ENCODE data around the gene FAM229A.

FAM229A gene

GRCh38 chr1:32346532-32347157, 15.6 kb downstream of the FAM229A start:
- no peak for DNase-seq

DNA sequence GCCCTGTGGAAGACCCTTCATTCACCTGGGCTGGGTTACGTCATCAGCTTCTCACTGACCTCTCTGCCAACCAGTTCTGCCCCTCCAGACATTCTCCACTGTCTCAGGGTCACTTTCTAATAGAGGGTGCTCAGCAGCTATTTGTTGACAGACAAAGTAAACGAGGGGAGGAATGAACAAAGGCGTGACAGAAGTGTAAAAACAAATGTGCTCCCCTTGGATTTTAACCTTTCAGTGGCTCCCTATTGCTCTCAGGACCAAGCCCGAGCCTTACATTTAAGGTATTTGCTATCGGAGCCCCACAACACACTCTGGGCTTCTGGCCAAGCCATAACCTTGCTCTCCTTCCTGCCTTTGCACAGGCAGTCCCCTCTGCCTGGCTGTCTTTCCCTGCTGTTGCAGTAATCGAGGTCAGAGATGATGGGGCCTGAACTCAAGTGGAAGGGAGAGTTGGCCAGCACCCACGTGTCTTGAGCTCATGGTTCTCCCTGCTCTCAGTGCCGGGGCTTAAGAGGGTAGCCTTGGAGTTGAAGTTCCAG, 16.9 kb downstream of the FAM229A start:
- DNase-seq, result no peak

DNA sequence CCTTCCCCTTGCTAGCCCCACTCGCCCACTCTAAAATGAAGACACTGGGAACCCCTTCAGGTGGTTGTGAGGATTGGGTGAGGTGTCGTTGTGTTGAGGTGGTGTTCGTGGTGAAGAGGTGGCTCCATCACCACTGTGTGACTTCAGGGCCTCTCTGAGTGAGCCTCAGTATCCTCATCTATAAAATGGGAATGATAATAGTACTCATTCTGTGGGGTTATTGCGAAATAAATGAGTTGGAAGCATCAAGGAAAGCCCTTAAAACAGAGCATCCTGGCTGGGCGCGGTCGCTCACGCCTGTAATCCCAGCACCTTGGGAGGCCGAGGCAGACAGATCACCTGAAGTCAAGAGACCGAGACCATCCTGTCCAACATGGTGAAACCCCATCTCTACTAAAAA, 19.6 kb downstream of the FAM229A start:
- DNase-seq, result no peak

DNA sequence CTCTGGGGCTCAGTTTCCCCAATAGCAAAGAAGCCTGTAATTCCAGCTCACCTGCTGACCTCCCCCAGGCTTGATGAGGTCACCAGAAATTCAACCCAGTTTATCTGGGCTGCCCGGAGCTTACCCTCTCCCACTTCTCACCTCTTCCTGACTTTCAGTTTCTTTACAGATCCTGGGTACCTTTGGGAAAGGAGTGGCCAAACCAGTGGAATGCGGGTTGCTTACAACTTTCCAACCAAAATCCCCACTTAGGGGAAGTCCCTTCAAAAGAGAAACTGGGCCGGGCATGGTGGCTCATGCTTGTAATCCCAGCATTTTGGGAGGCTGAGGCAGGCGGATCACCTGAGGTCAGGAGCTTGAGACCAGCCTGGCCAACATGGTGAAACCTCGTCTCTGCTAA, 20.3 kb downstream of the FAM229A start:
- no peak for DNase-seq

- DNase-seq, result no peak
Observed at GRCh38 chr1:32341186-32341757, 21.0 kb downstream of the FAM229A start.

GRCh38 chr1:32339363-32339978, 22.8 kb downstream of the FAM229A start:
- no peak for DNase-seq

DNA sequence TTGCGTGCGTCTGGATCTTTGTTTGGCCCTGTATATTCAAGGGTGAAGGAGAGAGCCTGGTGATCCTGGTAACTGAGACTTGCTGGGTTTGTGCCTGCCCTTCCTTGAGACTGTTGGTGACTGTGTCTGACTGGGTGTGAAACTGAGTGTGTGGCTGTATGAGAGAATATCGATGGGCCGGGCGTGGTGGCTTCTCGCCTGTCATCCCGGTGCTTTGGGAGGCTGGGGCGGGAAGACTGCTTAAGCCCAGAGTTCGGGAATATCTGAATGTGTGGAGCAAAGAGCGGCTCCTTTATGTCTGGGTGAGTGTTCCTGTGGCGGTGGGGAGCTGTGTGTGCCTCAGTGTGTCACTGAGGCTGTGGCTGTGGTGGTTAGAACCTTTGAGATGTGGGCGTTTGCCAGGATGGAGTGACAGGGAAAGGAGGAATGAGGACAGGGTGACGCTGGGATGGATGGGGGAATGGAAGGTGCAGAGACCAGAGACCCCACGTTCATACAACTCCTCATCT, 23.6 kb downstream of the FAM229A start:
- DNase-seq, result no peak

DNA sequence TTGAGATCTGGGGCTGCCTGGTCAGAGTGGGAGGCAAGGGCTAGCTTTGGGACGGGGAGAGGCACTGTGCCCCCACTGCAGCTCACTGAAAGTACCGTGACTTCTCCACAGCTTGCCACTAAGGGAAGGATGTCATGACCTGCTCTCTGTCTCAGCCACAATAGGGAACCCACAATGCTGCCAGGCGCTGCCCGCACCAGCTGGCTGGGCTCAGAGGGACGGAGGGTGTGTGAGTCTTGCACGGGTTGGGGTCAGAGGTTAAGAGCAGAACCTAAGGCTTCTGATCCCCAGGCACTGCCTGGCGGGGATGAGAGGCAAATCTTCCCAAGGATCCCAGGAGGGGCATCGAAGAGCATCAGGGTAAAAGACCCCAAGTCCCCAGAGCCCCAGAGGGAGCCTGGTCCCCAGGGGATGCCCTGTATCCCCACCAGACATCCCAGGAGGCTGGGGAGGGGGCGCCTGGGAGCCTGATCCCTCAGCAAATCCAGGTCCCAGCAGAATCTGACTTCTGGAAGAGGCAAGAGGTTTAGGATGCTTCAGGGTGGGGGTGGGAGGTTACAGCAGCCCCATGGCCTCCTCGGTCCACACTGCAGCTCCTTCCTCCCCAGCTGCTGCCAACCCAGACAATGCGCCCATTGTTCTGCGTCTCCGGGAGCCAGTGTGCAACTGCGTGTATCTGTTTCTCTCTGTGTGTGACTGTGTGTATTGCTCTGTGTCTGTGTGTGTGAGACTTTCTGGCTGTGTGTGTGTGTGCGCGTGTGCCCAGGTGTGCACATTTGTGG, 24.2 kb downstream of the FAM229A start:
- no peak for DNase-seq

GRCh38 chr1:32336963-32337675, 25.2 kb downstream of the FAM229A start:
- DNase-seq, result peak; percentile 45

GRCh38 chr1:32336591-32336932, 25.7 kb downstream of the FAM229A start:
- DNase-seq, result no peak

DNA sequence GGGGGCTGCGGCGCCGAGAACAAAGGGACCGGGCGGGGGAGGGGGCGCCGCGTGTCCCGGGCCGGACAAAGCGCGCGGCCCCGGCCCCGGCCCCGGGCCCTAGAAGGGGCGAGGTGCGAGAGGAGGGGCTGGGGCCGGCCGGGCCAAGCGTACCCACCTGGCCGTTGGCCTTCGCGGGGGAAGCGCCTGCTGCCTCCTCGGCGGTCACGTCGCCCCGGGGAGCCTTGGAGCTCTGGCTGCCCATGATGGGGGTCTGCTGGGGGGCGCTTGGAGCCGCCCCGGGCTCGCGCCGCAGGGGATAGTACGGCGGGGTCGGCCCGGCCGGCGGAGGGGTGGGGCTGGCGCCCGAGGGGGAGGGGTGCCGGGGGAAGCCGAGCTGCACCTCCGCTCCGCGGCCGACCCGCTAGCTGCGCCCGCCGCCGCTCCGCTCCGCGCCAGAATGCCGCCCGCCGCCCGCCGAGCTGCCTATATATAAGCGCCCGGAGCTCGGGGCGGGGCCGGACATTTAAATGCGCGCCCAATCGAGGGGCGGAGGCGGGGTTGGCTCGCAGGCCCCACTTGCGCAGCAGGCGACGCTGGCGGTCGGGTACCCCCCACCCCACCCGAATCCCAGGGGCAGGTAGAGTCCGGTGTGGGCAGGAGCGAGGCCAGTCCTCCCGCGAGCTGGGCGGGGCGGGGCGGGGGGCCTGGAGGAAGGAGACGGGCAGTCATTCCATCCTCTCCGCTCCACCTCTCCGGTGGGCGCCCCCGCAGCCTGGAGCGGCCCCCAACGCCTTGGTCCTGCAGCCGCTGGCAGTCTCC, 26.3 kb downstream of the FAM229A start, which contains the start of gene MARCKSL1:
TSS of gene MARCKSL1 (minus strand) at position 444 of the 801 bp plus-strand sequence. CDS start at position 244, 200 bp downstream.
- DNase-seq, result peak; percentile 89

- no peak for DNase-seq
Observed at GRCh38 chr1:32335535-32335789, 26.8 kb downstream of the FAM229A start.

DNA sequence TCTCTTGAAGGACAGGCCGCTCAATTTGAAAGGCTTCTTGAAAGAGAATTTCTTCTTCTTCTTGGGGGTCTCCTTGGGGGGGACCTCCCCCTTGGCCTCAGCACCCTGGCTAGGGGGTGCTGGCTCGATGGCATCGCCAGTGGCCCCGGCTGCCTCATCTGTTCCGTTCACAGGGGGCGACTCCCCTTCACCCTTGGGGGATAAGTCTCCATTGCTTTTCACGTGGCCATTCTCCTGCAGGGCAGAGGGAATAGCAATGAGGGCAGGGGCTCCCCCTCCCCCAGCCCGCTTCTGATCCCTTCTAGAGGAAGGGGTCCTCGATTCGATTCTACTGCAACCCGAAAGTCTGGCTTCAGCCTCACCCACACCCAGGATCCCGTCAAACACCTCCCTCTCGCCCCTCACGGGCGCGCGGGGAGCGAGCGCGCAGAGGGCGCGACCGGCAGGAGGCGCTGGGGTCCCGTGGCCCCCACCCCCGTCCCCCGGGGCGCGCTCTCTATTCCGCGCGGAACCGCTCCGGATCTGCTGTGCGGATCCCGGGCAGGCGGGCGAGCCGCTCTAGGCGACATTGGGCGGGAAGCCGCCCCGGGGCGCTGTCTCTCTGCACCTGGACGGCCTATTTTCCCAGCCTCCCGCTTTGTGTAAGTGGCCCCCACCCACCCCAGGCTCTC, 27.3 kb downstream of the FAM229A start:
- peak; percentile 71 for DNase-seq

- no peak for DNase-seq
Observed at GRCh38 chr1:32334274-32334861, 27.9 kb downstream of the FAM229A start.

- no peak for DNase-seq
Observed at GRCh38 chr1:32333251-32333963, 28.9 kb downstream of the FAM229A start.

DNA sequence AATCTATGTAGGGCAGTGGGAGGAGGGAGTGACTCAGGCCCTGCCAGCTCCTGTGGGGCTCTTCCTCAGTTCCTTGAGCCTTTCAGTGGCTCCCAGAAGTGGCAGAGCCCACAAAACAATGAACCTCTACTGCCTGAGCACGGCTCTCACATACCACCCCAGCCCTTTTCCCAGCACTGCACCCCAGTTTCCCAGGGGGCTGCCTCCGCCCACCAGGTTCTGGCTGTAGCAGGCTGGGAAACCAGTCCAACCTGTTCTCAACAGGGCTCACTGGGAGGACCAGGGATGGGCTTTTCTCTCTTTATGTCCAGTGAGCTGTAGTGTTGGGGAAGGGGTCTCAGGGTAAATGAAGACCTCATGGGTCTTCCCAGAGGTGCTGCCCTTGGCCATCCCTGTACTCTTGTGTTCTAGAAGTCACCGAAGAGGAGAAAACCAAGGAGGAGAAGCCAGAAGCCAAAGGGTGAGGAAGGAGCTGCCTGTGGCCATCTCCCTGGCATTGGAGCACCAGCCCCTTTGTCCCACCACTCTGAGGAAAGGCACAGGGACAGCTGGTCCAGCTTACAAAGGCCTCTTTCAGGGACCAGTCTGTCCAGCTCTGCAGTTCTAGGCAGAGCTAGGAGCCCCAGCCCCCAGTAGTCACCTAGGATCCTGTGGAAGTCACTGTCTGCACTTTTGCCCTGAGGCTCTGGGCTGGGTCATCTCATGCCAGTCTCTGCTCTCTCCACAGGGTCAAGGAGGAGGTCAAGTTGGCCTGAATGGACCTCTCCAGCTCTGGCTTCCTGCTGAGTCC, 29.8 kb downstream of the FAM229A start:
- no peak for DNase-seq

DNA sequence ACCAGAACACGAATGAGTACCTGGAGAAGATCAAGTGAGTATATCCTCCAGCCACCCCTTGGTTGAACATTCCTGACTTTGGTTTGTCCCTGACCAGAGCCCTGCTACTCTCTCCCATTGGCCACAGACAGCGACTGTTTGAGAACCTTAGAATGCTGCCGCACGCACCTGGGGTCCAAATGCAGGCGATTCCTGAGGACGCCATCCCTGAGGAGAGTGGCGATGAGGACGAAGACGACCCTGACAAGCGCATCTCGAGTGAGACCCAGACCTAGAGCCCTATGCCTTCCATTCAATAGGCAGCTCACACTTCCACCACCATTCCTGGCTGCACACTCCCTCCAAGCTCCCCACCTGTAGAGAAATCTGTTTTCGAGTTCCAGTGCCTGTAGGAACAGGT, 30.7 kb downstream of the FAM229A start:
- DNase-seq, result no peak

DNA sequence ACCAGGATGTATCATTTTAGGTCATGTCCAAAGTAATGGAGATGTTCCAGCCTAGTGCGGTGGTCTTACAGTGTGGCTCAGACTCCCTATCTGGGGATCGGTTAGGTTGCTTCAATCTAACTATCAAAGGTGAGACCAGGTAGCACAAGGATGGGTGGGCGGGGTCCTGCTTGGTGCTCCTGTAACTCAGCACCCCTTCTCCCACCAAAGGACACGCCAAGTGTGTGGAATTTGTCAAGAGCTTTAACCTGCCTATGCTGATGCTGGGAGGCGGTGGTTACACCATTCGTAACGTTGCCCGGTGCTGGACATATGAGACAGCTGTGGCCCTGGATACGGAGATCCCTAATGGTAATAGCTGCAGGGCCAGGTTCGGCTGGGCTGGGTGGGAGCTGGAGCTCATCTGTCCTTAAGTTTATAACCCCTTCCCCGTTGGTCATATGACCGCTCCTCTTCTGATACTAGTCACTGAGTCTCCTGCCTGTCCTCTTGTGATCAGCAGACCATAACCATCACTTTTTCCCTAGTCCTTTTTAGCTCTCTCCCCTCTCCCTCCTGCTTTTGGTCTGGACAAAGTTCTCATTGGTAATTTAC, 31.6 kb downstream of the FAM229A start:
- no peak for DNase-seq

- DNase-seq, result no peak
Observed at GRCh38 chr1:32329931-32330466, 32.3 kb downstream of the FAM229A start.

All from activated CD4-positive, alpha-beta T cell treated with anti-CD3 and anti-CD28 coated beads, Interleukin-2, amount 50 U/mL, for 1 hour (primary cell).